Body of pancreas (tissue), 4 donors: ENCODE data around the gene TCEANC2.

Experiments used
- CTCF ChIP-seq, 7 experiments: fragments of 450-650 bp in 4 of 7; fragments of 200-600 bp in 3 of 7; sonication (generic) in 3 of 7; IDR thresholded peaks; one replicate each; pipeline ENCODE4 v1.5.1; 2016 to 2019; ENCODE audit warnings: antibody characterized with exemption in 7 of 7
- POLR2A ChIP-seq, 3 donors: fragments of 450-650 bp; IDR thresholded peaks; one replicate each; pipeline ENCODE4 v1.6.1; 2016; ENCODE audit warnings: antibody characterized with exemption in 3 of 3, mild to moderate bottlenecking in 2 of 3

- TF ChIP-seq CTCF (IDR thresholded peaks at IDR 0.05) (no peak), POLR2A (IDR thresholded peaks at IDR 0.05) (no peak)
Observed at GRCh38 chr1:54012863-54013262, 40.5 kb upstream of the TCEANC2 start.
